MCF 10A (cell line): ENCODE measurements around the gene ALPK1. TPM values are rescaled to one million over a fixed set of nuclear protein-coding genes. Genes with fewer than 3 reads are reported as not detected.

Experiments used
- BruUV-seq: library from RNA; stranded (reverse); fragments of 400-500 nt; replicated peaks from 2 replicates; lab custom pipeline; 2021; lab: Mats Ljungman, UMichigan
- CTCF ChIA-PET: fragments of 300-600 bp; sonication (Branson Sonifier 250); formaldehyde crosslinking; extraction: SDS; loops from one replicate; lab custom pipeline; 2021; ENCODE audit warnings: antibody characterized with exemption, inconsistent platforms; lab: Yijun Ruan, JAX
- POLR2A ChIA-PET: fragments of 300-600, 350-650 bp; sonication (Branson Sonifier 250); formaldehyde crosslinking; extraction: SDS; loops from one replicate; lab custom pipeline; 2020; ENCODE audit warnings: antibody characterized with exemption, inconsistent platforms; lab: Yijun Ruan, JAX
- DNase-seq: peaks from one replicate; pipeline ENCODE4 v3.0.0-alpha.2; 2018; ENCODE audit not compliant: unreplicated experiment
- H3K27ac Mint-ChIP-seq: one replicate; pipeline ENCODE4 v1.8.0; 2022; ENCODE audit warnings: mild to moderate bottlenecking, low read depth, mixed read lengths; ENCODE audit not compliant: unreplicated experiment
- H3K27me3 Mint-ChIP-seq: one replicate; pipeline ENCODE4 v1.8.0; 2022; ENCODE audit warnings: mixed read lengths; ENCODE audit not compliant: insufficient read depth, unreplicated experiment
- H3K36me3 Mint-ChIP-seq: one replicate; pipeline ENCODE4 v1.8.0; 2022; ENCODE audit warnings: mild to moderate bottlenecking, moderate library complexity, mixed read lengths; ENCODE audit not compliant: insufficient read depth, unreplicated experiment
- H3K4me1 Mint-ChIP-seq: one replicate; pipeline ENCODE4 v1.8.0; 2022; ENCODE audit warnings: mixed read lengths; ENCODE audit not compliant: insufficient read depth, unreplicated experiment
- H3K4me3 Mint-ChIP-seq: one replicate; pipeline ENCODE4 v1.8.0; 2022; ENCODE audit warnings: mild to moderate bottlenecking, moderate library complexity, mixed read lengths; ENCODE audit not compliant: unreplicated experiment
- H3K9me3 Mint-ChIP-seq: one replicate; pipeline ENCODE4 v1.8.0; 2022; ENCODE audit warnings: mixed read lengths; ENCODE audit not compliant: unreplicated experiment
- intact Hi-C: fragments of 100-400 bp; cut with micrococcal nuclease; formaldehyde crosslinking; loops from 2 replicates; pipeline ENCODE4 v1.14.1; 2022
- total RNA-seq: library from RNA; stranded (reverse); gene quantifications from 2 replicates; pipeline ENCODE4 v1.2.3, GENCODE V29; 2022
- TF ChIP-seq, protein P1 (sequence below): fragments of 200-600 bp; IDR thresholded peaks from one replicate; pipeline ENCODE4 v1.8.0; 2022; ENCODE audit warnings: antibody characterized with exemption, mild to moderate bottlenecking; ENCODE audit not compliant: unreplicated experiment

ALPK1 gene
- total RNA-seq, 1 experiment from 2014 or later = 20.3 TPM

DNA sequence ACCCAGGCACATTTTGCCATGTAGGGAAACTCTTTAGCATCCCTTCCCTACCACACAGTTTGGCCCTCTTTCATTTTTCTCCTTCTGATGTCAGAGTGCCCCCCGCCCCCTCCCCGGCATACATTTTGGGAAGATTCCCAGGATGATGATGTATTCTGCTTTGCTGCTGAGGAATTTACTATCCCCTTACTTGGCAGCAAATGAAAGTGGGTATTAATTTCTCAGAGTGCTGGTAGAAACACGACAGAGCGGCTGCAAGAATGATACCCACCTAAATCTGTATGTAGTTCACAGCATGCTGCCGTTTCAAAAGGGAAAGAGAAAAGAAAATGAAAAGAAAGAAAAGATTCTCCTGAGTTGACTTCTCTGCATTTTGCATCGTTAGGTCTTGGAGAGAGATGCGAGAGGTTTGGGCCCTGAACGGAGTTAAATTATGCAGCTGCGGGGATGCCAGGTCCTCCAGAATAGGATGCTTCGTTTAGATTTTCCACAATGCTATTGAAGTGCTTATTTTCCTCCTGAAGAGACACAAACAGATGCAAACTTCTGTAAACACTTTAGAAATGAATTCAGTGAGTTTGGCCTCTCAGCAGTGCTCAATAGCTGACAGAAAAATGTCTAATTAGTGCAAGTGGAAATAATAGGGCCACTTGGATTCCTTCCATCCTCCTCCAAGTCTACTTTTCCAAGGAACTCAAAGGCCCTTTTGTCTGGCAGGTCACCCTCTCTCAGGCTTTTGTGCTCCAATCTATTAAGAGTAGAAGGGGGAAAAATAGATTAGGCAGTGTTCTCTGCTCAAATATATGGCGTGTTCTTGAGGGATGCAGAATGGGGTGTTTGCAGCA lies 106.2 kb downstream of the ALPK1 start:
- no peaks in the 10 kb centered on the region for H3K4me1 Mint-ChIP-seq
- intact Hi-C loops = no loop called here
- no peaks in the 10 kb centered on the region for H3K27me3 Mint-ChIP-seq
- no TSS peak for BruUV-seq
- POLR2A ChIA-PET = no interaction called here
- H3K27ac Mint-ChIP-seq = no peak overlapping the region
- TF ChIP-seq, protein P1, sequence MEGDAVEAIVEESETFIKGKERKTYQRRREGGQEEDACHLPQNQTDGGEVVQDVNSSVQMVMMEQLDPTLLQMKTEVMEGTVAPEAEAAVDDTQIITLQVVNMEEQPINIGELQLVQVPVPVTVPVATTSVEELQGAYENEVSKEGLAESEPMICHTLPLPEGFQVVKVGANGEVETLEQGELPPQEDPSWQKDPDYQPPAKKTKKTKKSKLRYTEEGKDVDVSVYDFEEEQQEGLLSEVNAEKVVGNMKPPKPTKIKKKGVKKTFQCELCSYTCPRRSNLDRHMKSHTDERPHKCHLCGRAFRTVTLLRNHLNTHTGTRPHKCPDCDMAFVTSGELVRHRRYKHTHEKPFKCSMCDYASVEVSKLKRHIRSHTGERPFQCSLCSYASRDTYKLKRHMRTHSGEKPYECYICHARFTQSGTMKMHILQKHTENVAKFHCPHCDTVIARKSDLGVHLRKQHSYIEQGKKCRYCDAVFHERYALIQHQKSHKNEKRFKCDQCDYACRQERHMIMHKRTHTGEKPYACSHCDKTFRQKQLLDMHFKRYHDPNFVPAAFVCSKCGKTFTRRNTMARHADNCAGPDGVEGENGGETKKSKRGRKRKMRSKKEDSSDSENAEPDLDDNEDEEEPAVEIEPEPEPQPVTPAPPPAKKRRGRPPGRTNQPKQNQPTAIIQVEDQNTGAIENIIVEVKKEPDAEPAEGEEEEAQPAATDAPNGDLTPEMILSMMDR = no peak
- no peak overlapping the region for H3K4me3 Mint-ChIP-seq
- H3K9me3 Mint-ChIP-seq = peaks cover 8% of the 10 kb centered on the region
- no peaks in the 10 kb centered on the region for H3K36me3 Mint-ChIP-seq
- DNase-seq = no peak
- CTCF ChIA-PET = no interaction called here

DNA sequence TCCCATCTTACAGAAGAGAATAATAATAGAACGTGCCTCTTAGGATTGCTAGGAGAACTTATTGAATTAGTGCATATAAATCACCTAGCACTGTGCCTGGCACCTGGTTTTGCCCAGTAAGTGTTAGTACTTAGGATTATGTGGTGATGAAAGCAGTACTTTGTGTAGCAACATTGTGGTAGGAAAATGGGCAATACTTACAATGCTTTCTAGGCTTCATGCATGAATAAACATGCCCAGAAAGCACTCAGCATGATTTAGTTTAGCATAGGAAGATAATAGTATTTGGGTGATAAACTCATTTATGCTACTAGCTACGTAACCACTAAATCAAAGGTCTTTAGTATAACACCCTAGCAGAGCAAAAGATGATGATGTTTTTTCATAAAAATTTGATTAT lies 113.2 kb downstream of the ALPK1 start:
- intact Hi-C loops = no loop called here
- no peak overlapping the region for H3K4me3 Mint-ChIP-seq
- no peaks in the 10 kb centered on the region for H3K9me3 Mint-ChIP-seq
- DNase-seq = no peak
- TF ChIP-seq, protein P1 = no peak
- peaks cover 7% of the 10 kb centered on the region for H3K36me3 Mint-ChIP-seq
- ChIA-PET CTCF (no interaction called here), POLR2A (no interaction called here)
- H3K27me3 Mint-ChIP-seq = no peaks in the 10 kb centered on the region
- peaks cover 5% of the 10 kb centered on the region for H3K4me1 Mint-ChIP-seq
- H3K27ac Mint-ChIP-seq = no peak overlapping the region
- no TSS peak for BruUV-seq

DNA sequence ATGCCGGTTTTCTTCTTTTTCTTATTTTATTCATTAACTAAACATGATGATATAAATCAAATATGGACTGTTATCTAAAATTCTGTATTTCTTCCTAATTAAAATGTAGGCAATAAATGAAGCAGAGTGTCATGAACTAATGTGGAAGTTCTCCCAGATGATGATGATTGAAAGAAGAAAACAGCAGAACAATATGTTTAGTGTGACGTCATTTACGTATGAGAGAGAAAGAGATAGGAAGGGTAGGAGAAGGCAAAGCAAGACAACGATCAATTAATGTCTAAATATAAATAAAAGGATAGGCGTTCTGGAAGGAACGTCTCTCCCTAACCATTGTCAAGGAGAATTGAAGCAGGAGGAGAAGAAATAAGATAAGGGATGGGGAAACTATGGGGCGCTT lies 113.6 kb downstream of the ALPK1 start:
- Mint-ChIP-seq H3K27ac (no peak overlapping the region), H3K27me3 (no peaks in the 10 kb centered on the region), H3K36me3 (peaks cover 7% of the 10 kb centered on the region), H3K4me1 (peaks cover 5% of the 10 kb centered on the region), H3K9me3 (no peaks in the 10 kb centered on the region), H3K4me3 (no peak overlapping the region)
- CTCF ChIA-PET = no interaction called here
- POLR2A ChIA-PET = no interaction called here
- BruUV-seq = no TSS peak
- TF ChIP-seq, protein P1 = no peak
- intact Hi-C loops = no loop called here
- DNase-seq = no peak

DNA sequence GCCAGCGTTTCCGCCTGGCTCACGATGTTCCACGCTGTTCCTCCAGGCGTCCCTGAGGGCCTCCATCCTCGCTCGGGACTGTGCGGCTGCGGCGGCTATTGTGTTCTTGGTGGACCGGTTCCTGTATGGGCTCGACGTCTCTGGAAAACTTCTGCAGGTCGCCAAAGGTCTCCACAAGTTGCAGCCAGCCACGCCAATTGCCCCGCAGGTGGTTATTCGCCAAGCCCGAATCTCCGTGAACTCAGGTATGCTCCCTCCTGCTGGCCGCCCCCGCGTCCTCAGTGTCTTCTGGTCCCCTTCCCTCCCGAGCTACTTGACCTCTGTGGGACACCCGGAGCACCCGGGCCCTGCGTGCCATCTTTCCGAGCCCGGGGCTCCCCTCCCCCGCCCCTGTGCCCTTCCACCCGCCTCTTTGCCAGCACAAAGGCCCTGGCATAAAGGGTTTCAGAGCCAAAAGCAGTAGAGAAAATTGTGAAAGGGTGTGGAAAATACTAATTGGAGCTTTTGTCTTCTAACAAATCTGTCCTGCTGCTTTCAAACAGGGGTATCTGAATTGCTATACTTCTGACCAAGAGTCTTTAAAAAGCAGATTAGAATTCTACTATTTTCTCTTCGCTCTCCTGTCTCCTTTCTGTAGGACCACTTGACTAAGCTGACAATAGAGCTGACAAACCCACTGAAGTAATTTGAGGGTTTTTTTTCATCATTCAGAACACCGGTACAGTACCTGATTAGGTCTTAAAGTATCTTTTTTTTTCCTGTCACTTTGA lies 114.8 kb downstream of the ALPK1 start:
- CTCF ChIA-PET = interaction anchor here (0.7 to 1.0 kb wide), 2 partner anchors 110 to 716 kb away, joined by 3 read pairs; no protein-coding TSS in a partner anchor
- no peak for DNase-seq
- Mint-ChIP-seq H3K4me1 (peaks cover 11% of the 10 kb centered on the region), H3K27me3 (no peaks in the 10 kb centered on the region), H3K9me3 (no peaks in the 10 kb centered on the region), H3K4me3 (no peak overlapping the region), H3K36me3 (peaks cover 7% of the 10 kb centered on the region), H3K27ac (no peak overlapping the region)
- TF ChIP-seq, protein P1 = no peak
- POLR2A ChIA-PET = interaction anchor here (1.2 kb wide), 1 partner anchor 21 kb away, joined by 4 read pairs; no protein-coding TSS in a partner anchor
- intact Hi-C loops = no loop called here
- no TSS peak for BruUV-seq
